Endodermal cell (in vitro differentiated cells): ENCODE measurements around the gene ZNF226. TPM values are rescaled to one million over a fixed set of nuclear protein-coding genes. Genes with fewer than 3 reads are reported as not detected.

Source experiments
- DNase-seq: peaks from one replicate; pipeline ENCODE4 v3.0.0-alpha.2; 2017
- H3K27ac ChIP-seq: 2 replicates; pipeline ENCODE4 v1.5.1; 2013; ENCODE audit warnings: mild to moderate bottlenecking, low read depth, low read length, moderate library complexity
- H3K27me3 ChIP-seq: 2 replicates; pipeline ENCODE4 v1.6.1; 2013; ENCODE audit warnings: mild to moderate bottlenecking, low read length, moderate library complexity; ENCODE audit not compliant: insufficient read depth, control insufficient read depth, poor library complexity, severe bottlenecking
- H3K36me3 ChIP-seq: 2 replicates; pipeline ENCODE4 v1.7.0; 2013; ENCODE audit warnings: mild to moderate bottlenecking, low read length, moderate library complexity; ENCODE audit not compliant: control insufficient read depth, insufficient read depth
- H3K4me1 ChIP-seq: one replicate; pipeline ENCODE4 v1.7.0; 2013; ENCODE audit warnings: low read length; ENCODE audit not compliant: control insufficient read depth, insufficient read depth
- H3K4me3 ChIP-seq: 2 replicates; pipeline ENCODE4 v1.5.1; 2013; ENCODE audit warnings: mild to moderate bottlenecking, low read length, moderate library complexity
- H3K9ac ChIP-seq: 2 replicates; pipeline ENCODE4 v1.6.1; 2013; ENCODE audit warnings: mild to moderate bottlenecking, low read length, moderate library complexity; ENCODE audit not compliant: poor library complexity, severe bottlenecking; ENCODE audit errors: extremely low read depth
- H3K9me3 ChIP-seq: 2 replicates; pipeline ENCODE4 v1.6.1; 2013; ENCODE audit warnings: mild to moderate bottlenecking, low read length, moderate library complexity; ENCODE audit not compliant: control insufficient read depth
- H3K27ac Mint-ChIP-seq: 2 replicates; pipeline ENCODE4 v1.8.0; 2020; ENCODE audit warnings: mixed read lengths
- H3K27me3 Mint-ChIP-seq: 2 replicates; pipeline ENCODE4 v1.8.0; 2021; ENCODE audit warnings: mild to moderate bottlenecking, mixed read lengths; ENCODE audit not compliant: insufficient read depth
- H3K36me3 Mint-ChIP-seq: 2 replicates; pipeline ENCODE4 v1.8.0; 2020; ENCODE audit warnings: low read depth, mixed read lengths
- H3K4me1 Mint-ChIP-seq: 2 replicates; pipeline ENCODE4 v1.8.0; 2020; ENCODE audit warnings: mixed read lengths
- H3K4me3 Mint-ChIP-seq: 2 replicates; pipeline ENCODE4 v1.8.0; 2020; ENCODE audit warnings: mild to moderate bottlenecking, moderate library complexity, mixed read lengths
- H3K9me3 Mint-ChIP-seq: 2 replicates; pipeline ENCODE4 v1.8.0; 2020; ENCODE audit warnings: mild to moderate bottlenecking, mixed read lengths
- WGBS, 2 experiments: methylation state at CpG; one replicate each; pipeline versions ENCODE4 v1.1.5 to v1.1.7; 2013; ENCODE audit warnings: missing lambda C conversion rate in 2 of 2, mixed read lengths in 1 of 2; ENCODE audit not compliant: insufficient coverage in 1 of 2, insufficient read length in 1 of 2; 5-methylcytosine and 5-hydroxymethylcytosine counted together
- total RNA-seq, 2 donors: library from RNA; stranded (reverse); fragmentation: NEBNext Ultra II Directional in 1 of 2; extraction: Animal tissue kit (Norgen Biotek cat#: 25700) in 1 of 2; gene quantifications; 2 replicates in 1 of 2; 3 replicates in 1 of 2; pipeline ENCODE4 v1.2.1, GENCODE V29; 2021
- TF ChIP-seq, protein P1 (sequence below): fragments of 200-600 bp; sonication (generic); conservative IDR thresholded peaks from 2 replicates; pipeline ENCODE4 v1.5.0; 2021; ENCODE audit warnings: antibody characterized with exemption, mild to moderate bottlenecking

The ZNF226 gene
- total RNA-seq, 2 donors from 2014 or later, result 21.0 to 28.0 TPM

DNA sequence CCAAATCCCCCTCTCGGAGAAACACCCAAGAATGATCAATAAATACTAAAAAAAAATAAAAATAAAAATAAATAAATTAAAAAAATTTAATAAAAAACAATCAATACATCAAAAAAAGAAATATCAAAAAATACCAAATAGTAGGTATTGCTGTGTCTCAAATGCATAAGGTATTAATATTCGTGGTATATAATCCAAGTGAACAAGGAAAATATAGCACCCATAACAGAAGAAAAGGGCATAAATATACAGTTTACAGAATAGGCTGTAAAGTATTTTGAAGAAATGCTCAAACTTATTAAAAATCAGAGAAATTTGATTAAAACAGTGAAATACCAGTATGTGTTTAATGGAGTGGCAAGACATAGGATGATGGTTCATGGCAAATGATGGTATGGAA lies 39.9 kb downstream of the ZNF226 start:
- peaks cover 43% of the 10 kb centered on the region for H3K27me3 Mint-ChIP-seq
- H3K4me3 Mint-ChIP-seq, result no peak overlapping the region
- Histone ChIP-seq H3K9ac (no peak overlapping the region), H3K36me3 (no peaks in the 10 kb centered on the region), H3K4me1 (no peaks in the 10 kb centered on the region), H3K27ac (no peak overlapping the region), H3K27me3 (peaks cover 28% of the 10 kb centered on the region), H3K4me3 (no peak overlapping the region), H3K9me3 (peaks cover 25% of the 10 kb centered on the region)
- no peak for DNase-seq
- H3K4me1 Mint-ChIP-seq, result no peaks in the 10 kb centered on the region
- peaks cover 3% of the 10 kb centered on the region for H3K36me3 Mint-ChIP-seq
- TF ChIP-seq, protein P1, sequence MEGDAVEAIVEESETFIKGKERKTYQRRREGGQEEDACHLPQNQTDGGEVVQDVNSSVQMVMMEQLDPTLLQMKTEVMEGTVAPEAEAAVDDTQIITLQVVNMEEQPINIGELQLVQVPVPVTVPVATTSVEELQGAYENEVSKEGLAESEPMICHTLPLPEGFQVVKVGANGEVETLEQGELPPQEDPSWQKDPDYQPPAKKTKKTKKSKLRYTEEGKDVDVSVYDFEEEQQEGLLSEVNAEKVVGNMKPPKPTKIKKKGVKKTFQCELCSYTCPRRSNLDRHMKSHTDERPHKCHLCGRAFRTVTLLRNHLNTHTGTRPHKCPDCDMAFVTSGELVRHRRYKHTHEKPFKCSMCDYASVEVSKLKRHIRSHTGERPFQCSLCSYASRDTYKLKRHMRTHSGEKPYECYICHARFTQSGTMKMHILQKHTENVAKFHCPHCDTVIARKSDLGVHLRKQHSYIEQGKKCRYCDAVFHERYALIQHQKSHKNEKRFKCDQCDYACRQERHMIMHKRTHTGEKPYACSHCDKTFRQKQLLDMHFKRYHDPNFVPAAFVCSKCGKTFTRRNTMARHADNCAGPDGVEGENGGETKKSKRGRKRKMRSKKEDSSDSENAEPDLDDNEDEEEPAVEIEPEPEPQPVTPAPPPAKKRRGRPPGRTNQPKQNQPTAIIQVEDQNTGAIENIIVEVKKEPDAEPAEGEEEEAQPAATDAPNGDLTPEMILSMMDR, result no peak
- WGBS, 2 experiments, result 100% methylated on average over 1 of the region's 2 CpGs; no CpG with 5 or more reads in 1 of the 2 experiments
- H3K27ac Mint-ChIP-seq, result no peak overlapping the region
- H3K9me3 Mint-ChIP-seq, result peaks cover 31% of the 10 kb centered on the region

DNA sequence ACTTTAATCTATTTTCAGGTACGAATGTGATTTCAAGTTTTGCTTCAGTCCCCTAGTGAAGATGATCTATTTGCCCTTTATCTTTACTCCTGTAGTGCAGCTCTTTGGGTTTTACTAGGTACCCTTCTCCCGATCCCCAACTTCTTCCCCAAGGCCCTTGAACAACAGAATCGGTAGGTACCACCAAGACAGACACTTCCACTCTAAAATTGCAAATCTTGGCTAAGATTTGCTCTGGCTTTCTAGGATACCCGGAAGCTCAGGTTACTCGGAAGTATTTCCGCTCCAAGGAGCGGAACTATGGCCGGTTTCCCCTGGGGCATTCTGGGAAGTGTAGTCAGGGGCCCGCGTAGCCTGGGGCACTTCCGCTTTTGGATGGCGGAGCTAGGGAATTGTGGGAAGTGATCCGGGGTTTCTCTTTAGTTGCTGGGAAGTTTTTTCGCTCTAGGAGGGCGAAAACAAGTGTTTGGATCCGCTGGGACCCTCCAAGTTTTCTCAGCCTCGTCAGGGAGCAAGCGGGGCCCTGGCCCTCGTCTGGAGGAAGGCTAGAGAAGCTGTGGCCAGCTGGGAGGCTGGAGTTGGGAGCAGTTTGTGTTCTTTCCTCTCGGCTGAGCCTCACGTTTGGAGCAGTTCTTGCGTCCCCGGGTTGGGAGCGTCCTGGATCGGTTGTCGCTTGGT lies 42.4 kb downstream of the ZNF226 start:
- Mint-ChIP-seq H3K9me3 (peaks cover 27% of the 10 kb centered on the region), H3K27me3 (peaks cover 48% of the 10 kb centered on the region), H3K4me1 (no peaks in the 10 kb centered on the region), H3K27ac (peak overlapping the region; percentile 96), H3K36me3 (peaks cover 3% of the 10 kb centered on the region), H3K4me3 (peak overlapping the region; percentile 84)
- Histone ChIP-seq H3K9ac (peak overlapping the region; percentile 72), H3K4me1 (no peaks in the 10 kb centered on the region), H3K4me3 (peak overlapping the region; percentile 99), H3K9me3 (peaks cover 21% of the 10 kb centered on the region), H3K36me3 (no peaks in the 10 kb centered on the region), H3K27me3 (peaks cover 24% of the 10 kb centered on the region), H3K27ac (peak overlapping the region; percentile 70)
- TF ChIP-seq, protein P1, result no peak
- DNase-seq, result peak; percentile 95
- 6 to 10% methylated on average over 18 to 26 of the region's 26 CpGs for whole genome bisulfite sequencing, 2 experiments

DNA sequence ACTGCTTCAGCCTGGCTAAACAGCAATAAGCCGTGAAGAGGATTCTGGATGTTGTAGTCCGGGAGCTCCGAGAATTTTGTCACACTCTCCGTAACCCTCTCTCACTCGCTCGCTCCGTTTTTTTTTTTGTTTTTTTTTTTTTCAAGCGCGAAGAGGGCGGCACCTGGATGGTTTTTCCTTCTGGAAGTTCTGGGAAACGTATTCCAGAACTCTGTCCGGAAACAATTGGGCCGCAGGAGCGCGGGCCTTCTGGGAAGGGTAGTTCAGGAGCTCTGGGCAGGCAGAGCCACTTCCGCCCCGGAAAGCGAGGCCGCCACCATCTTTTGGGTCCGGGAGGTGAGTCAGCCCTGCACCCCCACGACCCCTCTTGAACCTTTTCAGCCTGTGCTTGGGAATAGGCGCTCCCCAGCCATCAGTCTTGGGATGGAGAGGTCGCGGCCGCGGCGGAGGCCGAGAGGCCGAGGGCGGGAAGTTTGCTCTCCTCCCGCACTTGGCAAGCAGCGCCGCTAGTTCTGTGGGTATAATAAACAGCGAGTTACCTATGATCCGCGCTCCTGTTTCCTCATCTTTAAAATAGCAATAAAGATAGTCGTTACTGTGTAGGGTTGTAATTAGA lies 47.5 kb downstream of the ZNF226 start, which contains the start of gene ZNF227:
ZNF227 (plus strand) TSS at position 283 of the 616 bp plus-strand sequence. CDS start 5,261 bp downstream, outside the sequence.
- WGBS, 2 experiments, result 0 to 1% methylated on average over 26 to 37 of the region's 37 CpGs

More for the DNA sequence above, 47.5 kb downstream of the ZNF226 start, which contains the start of gene ZNF227:
- H3K36me3 ChIP-seq, result peaks cover 21% of the 10 kb centered on the region
- TF ChIP-seq, protein P1, result no peak
- H3K36me3 Mint-ChIP-seq, result peaks cover 25% of the 10 kb centered on the region
- H3K4me3 ChIP-seq, result peak within 1 kb of the TSS; percentile 97
- peaks cover 7% of the 10 kb centered on the region for H3K27me3 ChIP-seq
- peak within 1 kb of the TSS; percentile 70 for H3K9ac ChIP-seq
- no peaks in the 10 kb centered on the region for H3K9me3 ChIP-seq
- peak within 1 kb of the TSS; percentile 94 for H3K4me3 Mint-ChIP-seq
- H3K27ac Mint-ChIP-seq, result peak within 1 kb of the TSS; percentile 92
- peaks cover 17% of the 10 kb centered on the region for H3K27me3 Mint-ChIP-seq
- H3K4me1 Mint-ChIP-seq, result peaks cover 6% of the 10 kb centered on the region
- no peaks in the 10 kb centered on the region for H3K4me1 ChIP-seq
- no peaks in the 10 kb centered on the region for H3K9me3 Mint-ChIP-seq
- peak within 1 kb of the TSS; percentile 63 for H3K27ac ChIP-seq
- peak; percentile 96 for DNase-seq
